GM21786 (cell line): ENCODE data around the gene EIPR1.

Experiments used
- ATAC-seq: cut with Tn5 transposase; IDR thresholded peaks from one replicate; pipeline ENCODE4 v1.9.1; 2021; ENCODE audit not compliant: unreplicated experiment

EIPR1 gene

DNA sequence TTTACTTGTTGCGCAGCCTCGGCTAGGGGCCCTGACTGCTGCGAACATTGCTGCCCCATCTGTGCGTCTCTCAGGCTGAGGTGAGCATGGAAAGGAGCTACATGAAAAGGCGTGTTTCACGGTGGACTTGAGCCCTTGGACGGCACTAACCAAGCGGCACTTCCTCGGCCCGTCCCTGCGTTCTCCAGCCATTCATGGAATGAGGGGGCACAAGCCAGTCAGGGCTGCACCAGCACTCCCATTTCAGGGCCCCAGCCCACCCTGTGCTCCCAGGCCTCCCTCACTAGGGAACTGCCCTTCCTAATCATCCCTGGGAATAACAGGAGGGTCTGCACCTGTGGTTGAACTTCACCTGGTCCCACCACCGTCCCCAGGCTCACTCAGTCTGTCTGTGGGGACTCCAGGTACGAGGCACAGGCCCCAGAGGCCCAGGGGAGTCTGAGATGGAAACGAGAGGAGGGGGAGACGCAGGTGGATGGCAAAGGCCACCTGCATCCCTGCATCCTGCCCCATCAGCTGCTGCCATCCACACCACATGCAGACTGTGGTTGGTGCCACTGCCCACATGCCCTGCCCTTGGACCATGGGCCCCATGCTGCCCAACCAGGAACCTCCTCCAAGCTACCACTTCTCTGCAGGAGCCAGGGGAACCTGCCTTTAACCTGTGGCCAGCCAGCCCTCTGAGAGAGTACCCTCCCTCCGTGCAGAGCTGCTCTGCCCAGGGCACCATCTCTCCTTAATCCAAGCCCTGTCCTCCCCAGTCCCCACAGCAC lies 99.7 kb downstream of the EIPR1 start:
- no peak for ATAC-seq

DNA sequence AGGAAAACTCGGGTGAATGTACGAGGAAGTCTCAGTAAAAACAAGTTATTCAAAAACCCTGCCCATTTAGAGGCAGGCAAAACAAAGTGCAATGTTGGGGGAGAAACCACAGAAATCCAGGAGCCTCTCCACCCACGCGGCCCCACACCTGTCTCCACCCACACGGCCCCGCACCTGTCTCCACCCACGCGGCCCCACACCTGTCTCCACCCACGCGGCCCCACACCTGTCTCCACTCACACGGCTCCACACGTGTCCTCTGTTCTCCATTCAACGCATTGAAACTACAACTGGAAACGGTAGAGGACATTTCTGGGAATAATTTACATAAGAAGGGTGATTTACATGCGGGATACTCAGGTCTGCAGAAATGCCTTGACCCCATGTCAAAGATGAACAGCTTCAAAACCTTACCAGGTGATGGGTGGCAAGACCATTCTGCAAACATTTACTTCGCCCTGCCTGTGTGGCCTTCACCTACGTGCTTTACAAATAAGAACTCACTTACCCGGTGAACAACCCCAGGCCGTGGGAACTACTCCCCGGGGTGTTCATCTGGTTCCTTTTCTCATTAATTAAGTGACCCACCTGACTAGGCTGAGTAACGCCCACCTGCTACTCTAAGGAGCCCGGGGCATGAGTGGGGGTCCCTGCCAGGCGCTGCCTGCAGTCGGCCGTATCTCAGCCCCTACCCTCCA lies 100.4 kb downstream of the EIPR1 start:
- ATAC-seq = no peak

DNA sequence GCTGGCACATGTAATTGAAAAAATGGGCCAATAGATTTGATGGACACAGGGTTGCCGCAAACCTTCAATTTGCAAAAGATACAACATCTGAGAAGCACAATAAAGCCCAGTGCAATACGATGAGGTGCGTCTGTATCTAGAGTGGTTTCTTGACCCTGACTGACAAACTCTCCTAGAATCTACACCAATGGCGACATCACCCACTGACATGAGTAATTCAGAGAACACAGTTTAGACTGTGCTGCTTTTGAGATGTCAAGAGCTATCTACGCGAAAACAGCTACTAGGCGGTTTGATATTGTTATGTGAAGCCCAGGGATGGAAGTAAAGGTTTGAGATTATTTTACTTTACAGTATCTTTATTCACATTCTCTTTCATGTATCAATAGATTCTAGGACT lies 104.9 kb downstream of the EIPR1 start:
- ATAC-seq = no peak

DNA sequence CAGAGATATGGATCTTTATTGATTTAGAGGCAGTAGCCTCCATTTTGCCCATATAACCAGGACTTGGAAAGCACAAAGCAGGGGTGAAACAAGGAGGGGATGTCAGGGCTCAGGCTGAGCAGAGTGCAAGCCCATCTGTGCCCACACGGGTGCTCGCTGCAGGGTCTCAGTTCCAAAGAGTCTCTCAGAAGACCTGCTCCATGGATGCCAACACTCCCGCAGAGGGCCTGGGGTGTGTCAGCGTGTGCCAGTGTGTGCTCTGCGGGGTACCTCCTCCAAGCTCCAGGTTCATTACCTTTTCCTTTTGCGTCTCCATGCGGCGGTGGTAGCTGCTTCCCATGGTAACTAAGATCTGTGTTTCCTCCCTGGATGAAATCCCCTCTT lies 107.5 kb downstream of the EIPR1 start:
- no peak for ATAC-seq

DNA sequence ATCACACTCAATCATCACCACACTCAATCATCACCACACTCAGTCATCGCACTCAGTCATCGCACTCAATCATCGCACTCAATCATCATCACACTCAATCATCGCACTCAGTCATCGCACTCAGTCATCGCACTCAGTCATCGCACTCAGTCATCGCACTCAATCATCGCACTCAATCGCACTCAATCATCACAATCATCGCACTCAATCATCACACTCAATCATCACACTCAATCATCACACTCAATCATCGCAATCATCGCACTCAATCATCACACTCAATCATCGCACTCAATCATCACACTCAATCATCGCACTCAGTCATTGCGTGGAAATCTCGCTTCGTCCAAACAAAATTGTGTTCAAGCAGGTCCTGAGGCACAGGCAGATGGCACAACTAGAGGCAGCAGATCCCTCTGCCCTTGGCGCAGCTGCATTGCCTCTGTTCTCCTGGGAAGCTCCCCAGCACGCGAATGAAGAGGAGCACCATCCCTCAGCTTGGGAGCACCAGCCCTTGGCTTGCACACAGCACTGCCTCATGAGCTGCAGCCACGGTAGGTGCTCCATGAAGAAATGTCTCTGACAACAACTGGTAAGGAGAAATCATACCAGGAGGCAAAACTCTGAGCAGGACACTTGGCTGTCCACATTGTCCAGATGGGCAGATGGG lies 108.1 kb downstream of the EIPR1 start:
- ATAC-seq = no peak

DNA sequence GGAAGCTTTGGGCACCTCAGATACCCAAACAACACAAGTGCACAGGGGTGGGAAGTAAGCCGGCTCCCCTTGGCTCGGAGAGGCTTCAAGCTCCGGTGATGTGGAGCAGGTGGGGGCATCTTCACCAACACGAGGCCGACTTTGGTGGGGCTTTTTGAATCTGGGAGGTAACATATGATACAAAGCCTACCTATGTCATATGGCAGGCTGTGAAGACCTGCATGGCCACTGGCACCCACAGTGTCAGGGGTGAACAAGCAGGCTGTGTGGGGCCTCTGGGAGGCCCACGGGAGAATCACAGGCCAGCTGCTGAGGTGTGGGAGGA lies 109.0 kb downstream of the EIPR1 start:
- no peak for ATAC-seq

DNA sequence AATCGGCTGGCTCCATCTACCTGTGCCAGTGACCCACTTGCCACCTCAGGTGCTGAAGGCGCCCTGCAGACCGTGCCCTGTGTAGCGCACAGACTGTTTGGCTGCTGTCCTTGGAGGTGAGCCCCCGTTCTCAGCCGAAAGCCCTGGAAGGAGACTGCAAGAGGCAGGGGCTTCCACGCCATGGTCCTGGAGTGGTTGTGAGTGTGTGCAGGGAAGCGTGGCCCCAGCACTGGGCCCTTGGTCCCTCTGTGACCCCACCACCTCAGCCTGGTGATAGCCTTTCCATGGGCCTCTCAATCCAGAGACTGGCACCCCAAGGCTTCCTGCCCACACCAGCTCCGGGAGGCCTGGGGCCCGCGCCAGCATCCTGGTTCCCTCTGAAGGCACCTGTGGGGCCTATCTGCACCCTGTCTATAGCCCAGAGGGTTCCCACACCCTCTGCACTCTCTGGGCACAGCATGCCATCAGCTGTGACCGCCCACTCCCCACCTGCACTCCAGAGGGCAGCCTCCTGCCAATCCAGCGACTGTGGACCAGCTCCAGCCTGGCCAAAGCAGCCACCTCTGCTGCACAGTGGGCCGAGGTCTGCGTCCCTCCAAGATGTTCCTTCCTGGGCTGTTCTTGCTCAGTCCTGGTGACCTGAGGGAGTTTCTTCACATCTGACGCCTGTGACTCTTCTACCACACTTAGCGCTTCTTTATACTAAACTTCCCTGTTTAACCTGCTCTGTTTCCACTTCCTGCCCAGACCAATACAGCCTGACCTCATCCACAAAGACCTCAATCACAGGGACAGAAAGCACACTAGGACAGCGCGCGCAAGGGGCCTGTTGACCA lies 109.5 kb downstream of the EIPR1 start:
- no peak for ATAC-seq

DNA sequence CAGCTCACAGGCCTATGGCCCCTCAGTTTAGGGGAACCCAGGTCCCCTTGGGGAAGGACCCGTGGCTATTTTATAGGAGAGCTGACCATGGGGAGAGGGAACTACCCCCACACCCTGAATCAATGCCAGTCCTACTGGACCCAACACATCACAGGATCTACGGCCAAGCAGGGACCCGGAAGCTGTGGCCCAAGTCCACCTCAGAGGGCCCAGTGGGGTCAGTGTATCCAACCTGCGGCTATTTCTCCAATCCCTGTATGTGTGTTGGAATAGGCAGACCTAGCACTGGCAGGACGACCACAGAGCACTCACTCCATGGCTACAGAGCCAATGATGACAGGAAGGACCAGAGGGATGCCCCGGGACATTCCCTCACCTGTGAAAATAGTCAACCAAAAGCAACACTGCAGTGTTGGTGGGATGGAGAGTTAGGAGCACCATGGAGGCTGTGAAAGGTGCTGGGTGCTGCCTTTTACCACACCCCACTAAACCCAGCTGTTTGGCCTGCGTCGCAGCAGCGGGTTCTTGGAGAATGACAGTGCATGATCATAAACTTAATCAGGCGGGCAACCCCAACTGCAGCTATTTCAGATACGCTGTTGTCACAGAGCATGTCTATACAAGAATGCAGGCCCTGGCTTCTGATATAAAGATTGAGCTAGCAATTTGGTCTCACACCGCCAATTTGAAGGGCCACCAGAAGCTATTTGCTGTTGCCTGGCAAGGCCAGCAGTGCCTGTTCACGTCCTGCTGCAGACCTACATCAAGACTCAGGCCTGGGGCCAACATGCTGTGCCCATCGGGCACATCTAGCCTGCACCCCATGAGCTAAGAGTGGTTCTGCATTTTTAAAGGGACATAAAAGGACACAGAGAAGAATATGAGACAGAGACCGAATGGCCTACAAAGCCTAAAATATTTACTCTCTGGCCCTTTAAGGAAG lies 110.4 kb downstream of the EIPR1 start:
- ATAC-seq = no peak

DNA sequence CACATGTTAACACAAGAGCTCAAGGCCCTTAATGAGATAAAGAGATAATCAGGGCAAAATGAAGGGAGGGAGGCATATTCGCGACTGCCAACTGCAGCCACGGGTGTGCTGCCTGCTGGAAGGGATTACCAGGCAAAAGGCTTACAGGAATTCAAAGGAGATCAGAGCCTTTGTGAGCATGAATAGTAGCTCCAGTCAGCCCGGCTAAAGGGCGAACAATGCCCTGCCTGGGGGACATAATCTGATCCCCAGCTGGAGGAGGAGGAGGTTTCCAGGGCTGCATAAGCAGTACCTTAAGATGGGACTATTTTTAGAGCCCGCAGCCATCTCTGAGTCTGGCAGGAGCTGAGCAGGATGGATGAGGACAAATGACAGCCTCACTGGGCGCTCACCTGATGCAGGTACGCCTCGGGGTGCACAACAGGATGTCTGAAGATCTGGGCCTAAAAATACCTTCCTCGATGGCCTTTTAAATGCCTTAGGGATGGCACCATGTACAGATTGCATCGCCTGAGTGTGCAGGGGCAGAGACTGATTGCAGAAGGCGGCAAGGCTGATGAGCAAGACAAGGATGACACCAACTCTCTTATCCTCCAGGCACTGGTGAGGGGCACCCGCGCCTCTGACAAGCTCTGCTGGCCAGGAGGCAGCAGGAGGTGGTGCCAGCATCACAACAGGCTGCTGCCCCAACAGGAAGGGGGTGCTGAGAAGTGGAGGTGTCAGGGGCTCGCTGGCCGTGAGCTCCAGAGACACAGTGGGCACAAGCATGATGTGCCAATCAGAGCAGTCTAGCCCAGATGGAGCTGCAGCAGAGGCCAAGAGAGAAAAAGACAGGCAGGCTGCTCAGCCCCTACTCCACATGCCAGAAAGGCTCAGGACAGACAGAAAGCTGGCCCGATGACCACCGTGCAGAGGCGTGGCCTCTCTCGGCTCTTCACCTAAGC lies 111.4 kb downstream of the EIPR1 start:
- ATAC-seq = no peak

DNA sequence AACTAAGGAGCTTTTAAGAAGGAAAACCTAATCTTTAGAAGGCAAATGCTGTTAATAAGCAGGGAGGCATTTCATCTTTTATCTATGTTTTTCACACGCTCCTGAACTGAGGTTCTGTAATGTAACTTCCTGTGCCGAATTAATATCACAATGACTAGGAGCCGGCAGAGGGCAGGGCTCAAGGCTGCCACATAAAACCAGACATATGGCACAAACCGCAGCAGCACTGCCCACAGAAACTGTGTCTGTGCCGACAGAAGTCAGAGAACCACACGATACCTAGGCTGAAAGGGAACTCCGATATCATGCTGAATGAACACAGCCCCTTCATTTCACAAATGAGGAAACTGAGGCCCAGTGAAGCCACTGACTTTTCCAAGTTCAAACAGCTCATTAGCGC lies 112.1 kb downstream of the EIPR1 start:
- ATAC-seq = no peak

DNA sequence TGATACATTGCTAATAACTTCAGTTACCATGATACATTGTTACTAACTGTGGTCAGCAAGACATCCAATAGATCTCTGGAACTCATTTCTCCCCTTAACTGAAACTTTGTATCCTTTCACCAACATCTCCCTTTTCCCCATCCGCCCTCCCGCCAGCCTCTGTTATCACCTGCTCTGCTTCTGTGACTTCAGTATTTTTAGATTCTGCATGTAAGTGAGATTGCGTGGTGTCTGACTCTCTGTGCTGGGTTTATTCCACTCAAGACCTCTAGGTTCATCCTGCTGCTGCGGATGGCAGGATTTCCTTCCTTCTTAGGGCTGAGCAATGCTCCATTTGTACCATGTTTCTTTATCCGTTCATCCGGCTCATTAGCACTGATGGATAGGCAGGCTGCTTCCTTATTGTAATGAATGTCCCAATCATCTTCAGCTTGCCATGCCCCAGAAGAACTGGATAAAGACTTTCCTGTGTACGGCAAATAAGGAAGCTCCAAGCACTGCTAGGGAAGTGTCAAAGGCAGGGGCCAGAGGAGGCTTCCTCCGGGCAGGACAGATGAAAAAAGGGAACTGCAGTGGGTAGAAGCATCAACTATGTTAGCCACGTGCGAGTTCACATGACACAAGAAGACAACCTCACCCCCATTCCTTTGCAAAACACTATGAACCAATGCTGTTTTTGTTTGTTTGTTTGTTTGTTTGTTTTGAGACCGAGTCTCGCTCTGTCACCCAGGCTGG lies 113.4 kb downstream of the EIPR1 start:
- no peak for ATAC-seq

DNA sequence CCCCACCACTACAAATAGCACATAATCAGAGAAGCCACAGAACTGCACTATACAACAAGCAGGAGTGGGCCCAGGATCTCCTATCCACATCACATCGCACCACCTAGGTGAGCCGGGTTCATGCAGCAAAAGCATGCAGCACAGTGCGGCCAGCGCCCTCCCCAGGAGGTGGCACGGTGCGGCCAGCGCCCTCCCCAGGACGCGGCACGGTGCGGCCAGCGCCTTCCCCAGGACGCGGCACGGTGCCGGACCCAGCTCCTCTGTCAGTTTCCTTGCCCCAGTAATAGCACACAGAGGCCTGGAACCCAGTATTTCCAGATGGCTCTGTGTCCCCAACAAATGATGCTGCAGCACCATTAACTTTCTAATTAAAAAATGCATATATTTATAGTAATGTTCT lies 114.1 kb downstream of the EIPR1 start:
- ATAC-seq = no peak

DNA sequence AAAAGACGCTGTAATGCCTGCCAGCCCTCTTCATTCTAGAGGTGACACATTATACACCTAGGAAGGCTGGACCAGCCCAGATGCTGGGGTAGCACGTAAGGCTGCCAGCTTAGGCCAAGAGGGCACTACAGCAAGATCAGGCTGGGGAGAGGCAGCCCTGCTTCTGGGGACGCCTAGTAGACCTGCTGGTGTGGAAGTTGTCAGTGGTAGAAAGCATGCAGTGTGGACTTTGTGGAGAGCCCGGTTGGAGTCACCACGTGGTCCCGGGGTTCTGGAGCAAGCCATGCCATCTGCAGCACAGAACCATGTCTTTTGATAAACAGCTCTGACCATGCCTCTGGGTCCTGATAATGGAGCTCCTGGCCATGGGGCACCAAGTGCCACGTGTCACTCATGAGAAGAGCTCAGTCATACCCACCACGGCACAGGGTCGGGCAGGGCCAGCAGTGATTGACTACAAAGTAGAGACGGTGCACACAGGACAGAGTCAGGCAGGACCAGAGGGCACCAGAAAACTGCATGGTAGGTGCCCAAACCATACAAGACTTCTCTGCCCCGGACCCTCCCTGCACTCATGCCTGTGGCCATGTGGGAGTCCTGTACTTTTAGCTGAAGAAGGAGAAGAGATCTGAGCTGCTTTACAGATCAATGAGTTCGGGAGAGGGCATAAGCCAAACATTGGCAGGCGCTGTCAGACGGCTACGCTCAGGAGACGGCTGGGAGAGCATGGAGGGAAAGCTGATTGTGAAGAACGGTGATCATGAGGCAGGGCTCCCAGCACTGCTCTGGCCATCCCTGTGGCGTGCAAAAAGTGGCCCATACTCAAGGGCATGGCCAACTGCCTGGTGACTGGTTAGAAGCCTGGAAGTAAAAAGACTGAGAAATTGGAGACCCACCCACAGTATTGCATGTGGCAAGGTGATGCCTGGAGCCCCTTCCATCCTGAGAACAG lies 114.9 kb downstream of the EIPR1 start:
- ATAC-seq = no peak

DNA sequence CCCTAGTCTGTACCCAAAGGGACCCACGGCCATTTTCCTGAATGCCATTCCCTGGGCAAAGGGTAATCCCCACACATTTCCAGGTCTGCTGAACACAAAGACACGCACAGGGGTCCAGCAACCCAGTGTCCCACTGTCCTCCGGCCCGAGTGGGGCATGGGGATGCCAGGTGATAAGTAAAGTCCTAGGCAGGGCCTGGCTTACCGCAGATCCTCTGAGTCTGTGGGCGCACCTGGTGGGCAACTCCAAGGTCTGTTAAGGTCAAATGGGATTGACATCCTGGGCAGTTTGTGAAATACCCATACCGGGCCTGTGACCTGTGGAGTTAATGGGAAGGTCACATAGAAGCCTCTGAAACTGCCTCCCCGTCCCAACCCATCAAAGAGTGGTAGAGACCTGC lies 116.1 kb downstream of the EIPR1 start:
- ATAC-seq = no peak

DNA sequence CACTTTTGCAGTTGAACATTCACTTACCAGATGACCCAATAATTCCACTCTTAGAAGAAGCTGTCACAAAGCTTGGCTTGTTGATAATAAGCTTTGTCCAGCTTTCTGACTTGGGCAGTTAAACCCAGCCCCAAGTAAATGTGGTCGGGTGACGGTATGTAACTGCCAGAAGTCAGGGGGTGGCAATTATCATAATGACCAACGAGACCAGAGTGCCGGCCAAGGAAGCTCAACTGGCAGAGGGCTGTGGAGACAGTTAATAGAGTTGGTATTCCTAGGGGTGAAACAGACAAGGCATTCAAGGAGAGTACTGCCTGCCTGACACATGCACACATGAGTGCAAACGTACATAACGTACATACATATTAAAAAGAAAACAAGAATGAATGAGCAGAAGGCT lies 116.7 kb downstream of the EIPR1 start:
- ATAC-seq = no peak

DNA sequence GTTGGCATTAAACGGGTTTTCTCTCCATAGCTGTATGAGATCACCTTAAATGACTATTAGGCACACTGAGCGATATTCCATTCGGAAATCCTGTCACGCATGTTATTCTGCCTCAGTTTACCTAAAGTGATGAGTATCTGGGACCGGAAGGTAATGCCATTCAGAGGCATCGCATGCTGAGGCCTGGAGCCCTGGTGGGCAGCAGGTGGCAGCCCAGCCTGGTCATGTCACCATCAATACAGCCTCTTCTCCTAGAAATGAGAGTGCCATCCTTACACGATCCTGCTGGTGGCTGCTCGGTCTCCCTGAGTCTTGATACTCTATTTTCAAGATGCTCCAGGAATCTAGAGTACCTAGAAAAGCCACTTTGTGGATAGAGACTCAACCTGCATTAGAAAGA lies 119.8 kb downstream of the EIPR1 start:
- no peak for ATAC-seq

DNA sequence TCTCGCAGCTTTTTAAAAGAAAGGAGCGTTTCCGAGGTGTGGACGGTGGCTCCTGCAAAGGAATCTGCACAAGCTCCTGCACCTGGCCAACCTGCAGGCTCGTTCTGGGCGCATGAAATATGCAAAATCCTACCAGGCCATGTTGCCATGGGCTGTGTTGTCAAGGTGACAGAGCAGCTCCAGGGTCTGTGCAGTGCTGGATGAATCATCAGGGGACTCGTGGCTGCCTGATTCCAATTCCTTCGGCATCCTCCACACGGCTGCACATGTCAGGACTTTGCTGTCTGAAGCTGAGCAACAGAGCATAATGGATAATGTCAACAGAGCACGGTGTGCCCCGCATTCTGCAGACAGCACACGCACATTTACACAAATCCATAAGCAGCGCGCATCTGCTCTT lies 120.5 kb downstream of the EIPR1 start:
- ATAC-seq = no peak

DNA sequence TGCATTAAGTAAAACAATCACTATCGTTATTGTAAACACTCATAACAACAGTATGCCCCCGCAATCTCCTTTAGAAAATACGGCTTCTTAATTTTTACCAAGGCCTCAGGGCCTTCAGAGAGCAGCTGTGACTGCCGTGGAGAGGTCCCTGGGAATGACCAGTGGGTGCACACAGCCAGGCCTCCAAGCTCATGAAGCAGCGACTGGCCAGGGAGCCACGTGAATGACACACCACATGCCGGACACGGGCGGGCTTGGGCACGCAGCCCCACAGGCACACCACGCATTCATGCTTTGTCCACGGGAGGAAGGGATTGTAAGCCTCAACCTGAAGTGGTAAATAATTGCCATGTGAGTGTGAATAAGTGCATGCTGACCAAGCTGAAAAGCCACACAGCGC lies 121.0 kb downstream of the EIPR1 start:
- no peak for ATAC-seq
